GM19397 (cell line): ENCODE measurements around the gene DGUOK.

Experiments used
- ATAC-seq: cut with Tn5 transposase; IDR thresholded peaks from one replicate; pipeline ENCODE4 v1.9.1; 2021; ENCODE audit warnings: mild to moderate bottlenecking, moderate library complexity; ENCODE audit not compliant: unreplicated experiment

DGUOK gene

GRCh38 chr2:73976803-73977202 is 50.1 kb downstream of the DGUOK start:
- ATAC-seq, result no peak

GRCh38 chr2:73977466-73977865 is 50.8 kb downstream of the DGUOK start:
- no peak for ATAC-seq

GRCh38 chr2:73979021-73979420 is 52.3 kb downstream of the DGUOK start:
- ATAC-seq, result no peak

- ATAC-seq, result no peak
These were observed 53.0 kb downstream of the DGUOK start for GRCh38 chr2:73979686-73980085.

- ATAC-seq, result no peak
These were observed 53.9 kb downstream of the DGUOK start for GRCh38 chr2:73980566-73980965.

GRCh38 chr2:73981081-73982001 is 54.7 kb downstream of the DGUOK start:
- ATAC-seq, result no peak

GRCh38 chr2:73982140-73982617 is 55.5 kb downstream of the DGUOK start:
- ATAC-seq, result no peak

- ATAC-seq, result no peak
These were observed 56.9 kb downstream of the DGUOK start for GRCh38 chr2:73983322-73984202.

GRCh38 chr2:73984203-73984921 is 57.7 kb downstream of the DGUOK start, which contains the start of gene TET3:
Gene TET3, plus strand, starts transcription at chr2:73984910. Its CDS starts 1,494 bp downstream, at chr2:73986404.
- peak; percentile 52 for ATAC-seq

GRCh38 chr2:73984922-73985307 is 58.2 kb downstream of the DGUOK start:
- ATAC-seq, result peak; percentile 26

GRCh38 chr2:73985308-73986084 is 58.8 kb downstream of the DGUOK start:
- peak; percentile 34 for ATAC-seq

- no peak for ATAC-seq
These were observed 59.5 kb downstream of the DGUOK start for GRCh38 chr2:73986085-73986681.

GRCh38 chr2:73987109-73987947 is 60.6 kb downstream of the DGUOK start:
- ATAC-seq, result no peak

- no peak for ATAC-seq
These were observed 61.4 kb downstream of the DGUOK start for GRCh38 chr2:73987948-73988700.

- no peak for ATAC-seq
These were observed 63.3 kb downstream of the DGUOK start for GRCh38 chr2:73989972-73990371.

- no peak for ATAC-seq
These were observed 63.9 kb downstream of the DGUOK start for GRCh38 chr2:73990531-73990930.

- no peak for ATAC-seq
These were observed 65.4 kb downstream of the DGUOK start for GRCh38 chr2:73992036-73992435.

- no peak for ATAC-seq
These were observed 66.7 kb downstream of the DGUOK start for GRCh38 chr2:73993376-73993775.
